Neural cell (in vitro differentiated cells): ENCODE data around the gene ENPP1. TPM values are rescaled to one million over a fixed set of nuclear protein-coding genes. Genes with fewer than 3 reads are reported as not detected.

Experiments
- H2AFZ ChIP-seq: fragments of 200-600, 300-800 bp; sonication (generic), shearing (Covaris generic); 2 replicates; pipeline ENCODE4 v1.6.0; 2014; ENCODE audit warnings: low read depth, mild to moderate bottlenecking, antibody characterized with exemption, low read length, moderate library complexity
- H3F3A ChIP-seq: fragments of 200-600 bp; shearing (Covaris generic); 2 replicates; pipeline ENCODE4 v1.6.1; 2016; ENCODE audit warnings: mild to moderate bottlenecking, moderate library complexity, mixed read lengths, antibody characterized with exemption, low read length; ENCODE audit not compliant: insufficient read depth, poor library complexity, severe bottlenecking
- H3K27ac ChIP-seq: fragments of 200-600, 300-800 bp; sonication (generic), shearing (Covaris generic); 2 replicates; pipeline ENCODE4 v1.5.1; 2014; ENCODE audit warnings: mild to moderate bottlenecking, low read length, moderate library complexity
- H3K27me3 ChIP-seq: fragments of 300-800, 200-600 bp; sonication (generic), shearing (Covaris generic); 2 replicates; pipeline ENCODE4 v1.6.0; 2014; ENCODE audit warnings: mild to moderate bottlenecking, low read depth, low read length, moderate library complexity; ENCODE audit not compliant: insufficient read depth
- H3K36me3 ChIP-seq: fragments of 300-800, 200-600 bp; sonication (generic), shearing (Covaris generic); 2 replicates; pipeline ENCODE4 v1.5.1; 2014; ENCODE audit warnings: mild to moderate bottlenecking, antibody characterized with exemption, low read length, moderate library complexity; ENCODE audit not compliant: insufficient read depth
- H3K4me2 ChIP-seq: fragments of 300-800, 200-600 bp; sonication (generic), shearing (Covaris generic); 2 replicates; pipeline ENCODE4 v1.6.0; 2014; ENCODE audit warnings: mild to moderate bottlenecking, low read length
- H3K4me3 ChIP-seq: fragments of 300-800, 200-600 bp; sonication (generic), shearing (Covaris generic); 2 replicates; pipeline ENCODE4 v1.5.1; 2014; ENCODE audit warnings: mild to moderate bottlenecking, low read length, moderate library complexity
- H3K79me2 ChIP-seq: fragments of 200-600 bp; shearing (Covaris generic); replicated peaks from 2 replicates; pipeline ENCODE4 v1.6.0; 2014; ENCODE audit warnings: mild to moderate bottlenecking, low read length, moderate library complexity; ENCODE audit not compliant: insufficient read depth
- H3K9ac ChIP-seq: fragments of 300-800, 200-600 bp; sonication (generic), shearing (Covaris generic); 2 replicates; pipeline ENCODE4 v1.6.1; 2016; ENCODE audit warnings: mild to moderate bottlenecking, low read length, mixed read lengths
- H3K9me2 ChIP-seq: fragments of 200-600 bp; shearing (Covaris generic); 2 replicates; pipeline ENCODE4 v1.6.1; 2016; ENCODE audit warnings: mild to moderate bottlenecking, low read length, mixed read lengths; ENCODE audit not compliant: insufficient read depth
- H3K9me3 ChIP-seq: fragments of 200-600, 300-800 bp; sonication (generic), shearing (Covaris generic); 2 replicates; pipeline ENCODE4 v1.6.1; 2016; ENCODE audit warnings: mild to moderate bottlenecking, mixed run types, low read length, moderate library complexity, mixed read lengths
- H4K20me1 ChIP-seq: fragments of 200-600 bp; shearing (Covaris generic); 2 replicates; pipeline ENCODE4 v1.6.1; 2016; ENCODE audit warnings: mild to moderate bottlenecking, mixed run types; ENCODE audit not compliant: insufficient read depth
- CTCF ChIP-seq: fragments of 450-650 bp; IDR thresholded peaks from 2 replicates; pipeline ENCODE4 v1.5.1; 2014; ENCODE audit warnings: antibody characterized with exemption, mild to moderate bottlenecking, moderate library complexity; ENCODE audit not compliant: poor library complexity, severe bottlenecking
- EP300 ChIP-seq: fragments of 450-650 bp; conservative IDR thresholded peaks from 2 replicates; pipeline ENCODE4 v1.6.1; 2014; ENCODE audit warnings: antibody characterized with exemption, mild to moderate bottlenecking, moderate library complexity; ENCODE audit not compliant: poor library complexity, severe bottlenecking
- EZH2 ChIP-seq: fragments of 200-600, 300-800 bp; shearing (Covaris generic), sonication (generic); IDR thresholded peaks from 2 replicates; pipeline ENCODE4 v1.6.1; 2014; ENCODE audit warnings: antibody characterized with exemption, low read length, borderline replicate concordance, mild to moderate bottlenecking; ENCODE audit not compliant: insufficient read depth, poor library complexity, severe bottlenecking
- MXI1 ChIP-seq: fragments of 450-650 bp; conservative IDR thresholded peaks from 2 replicates; pipeline ENCODE4 v1.6.1; 2014; ENCODE audit warnings: antibody characterized with exemption, mild to moderate bottlenecking; ENCODE audit not compliant: poor library complexity, severe bottlenecking
- POLR2AphosphoS5 ChIP-seq: IDR thresholded peaks from 2 replicates; pipeline ENCODE4 v1.6.1; 2012
- RAD21 ChIP-seq: fragments of 450-650 bp; conservative IDR thresholded peaks from 2 replicates; pipeline ENCODE4 v1.6.1; 2014; ENCODE audit warnings: antibody characterized with exemption, mild to moderate bottlenecking, moderate library complexity
- SMC3 ChIP-seq: fragments of 450-650 bp; conservative IDR thresholded peaks from 2 replicates; pipeline ENCODE4 v1.6.1; 2014; ENCODE audit warnings: antibody characterized with exemption, mild to moderate bottlenecking, moderate library complexity; ENCODE audit not compliant: poor library complexity
- TAF1 ChIP-seq: IDR thresholded peaks from 2 replicates; pipeline ENCODE4 v1.6.1; 2012; ENCODE audit warnings: low read depth
- polyA plus RNA-seq: library from polyadenylated mRNA; depleted of rRNA; stranded (reverse); fragments of >200 nt; gene quantifications from 2 replicates; pipeline ENCODE4 v1.2.3, GENCODE V29; 2014
- TF ChIP-seq, protein P1 (sequence below): IDR thresholded peaks from 2 replicates; pipeline ENCODE4 v1.6.1; 2012; ENCODE audit warnings: borderline replicate concordance

ENPP1 gene
- polyA plus RNA-seq, 1 donor from 2014 or later: not detected

DNA sequence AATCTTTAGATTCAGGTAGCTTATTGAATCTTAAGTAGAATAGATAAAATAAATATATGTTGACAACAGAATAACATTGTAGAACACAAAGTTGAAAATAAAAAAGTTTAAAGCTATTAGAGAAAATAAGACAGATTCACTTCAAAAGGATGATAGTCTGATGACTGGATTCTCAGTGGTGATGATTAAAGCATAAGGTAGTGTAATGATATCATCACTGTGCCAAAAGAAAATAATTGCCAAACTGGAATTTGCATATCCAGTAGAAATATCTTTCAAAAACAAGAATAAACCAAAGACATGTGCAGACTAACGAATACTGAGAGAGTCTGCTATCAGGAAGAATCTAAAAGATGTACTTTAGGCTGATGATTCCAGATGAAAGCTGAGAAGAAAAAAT lies 30.2 kb downstream of the ENPP1 start:
- no peaks in the 10 kb centered on the region for H3K9me3 ChIP-seq
- H3K79me2 ChIP-seq: no peaks in the 10 kb centered on the region
- H3K27me3 ChIP-seq: no peaks in the 10 kb centered on the region
- H2AFZ ChIP-seq: no peak overlapping the region
- TF ChIP-seq CTCF: no peak
- TF ChIP-seq RAD21: no peak
- no peak for TF ChIP-seq SMC3
- TF ChIP-seq EZH2: no peak
- no peak for TF ChIP-seq TAF1
- no peak for TF ChIP-seq EP300
- TF ChIP-seq, protein P1, sequence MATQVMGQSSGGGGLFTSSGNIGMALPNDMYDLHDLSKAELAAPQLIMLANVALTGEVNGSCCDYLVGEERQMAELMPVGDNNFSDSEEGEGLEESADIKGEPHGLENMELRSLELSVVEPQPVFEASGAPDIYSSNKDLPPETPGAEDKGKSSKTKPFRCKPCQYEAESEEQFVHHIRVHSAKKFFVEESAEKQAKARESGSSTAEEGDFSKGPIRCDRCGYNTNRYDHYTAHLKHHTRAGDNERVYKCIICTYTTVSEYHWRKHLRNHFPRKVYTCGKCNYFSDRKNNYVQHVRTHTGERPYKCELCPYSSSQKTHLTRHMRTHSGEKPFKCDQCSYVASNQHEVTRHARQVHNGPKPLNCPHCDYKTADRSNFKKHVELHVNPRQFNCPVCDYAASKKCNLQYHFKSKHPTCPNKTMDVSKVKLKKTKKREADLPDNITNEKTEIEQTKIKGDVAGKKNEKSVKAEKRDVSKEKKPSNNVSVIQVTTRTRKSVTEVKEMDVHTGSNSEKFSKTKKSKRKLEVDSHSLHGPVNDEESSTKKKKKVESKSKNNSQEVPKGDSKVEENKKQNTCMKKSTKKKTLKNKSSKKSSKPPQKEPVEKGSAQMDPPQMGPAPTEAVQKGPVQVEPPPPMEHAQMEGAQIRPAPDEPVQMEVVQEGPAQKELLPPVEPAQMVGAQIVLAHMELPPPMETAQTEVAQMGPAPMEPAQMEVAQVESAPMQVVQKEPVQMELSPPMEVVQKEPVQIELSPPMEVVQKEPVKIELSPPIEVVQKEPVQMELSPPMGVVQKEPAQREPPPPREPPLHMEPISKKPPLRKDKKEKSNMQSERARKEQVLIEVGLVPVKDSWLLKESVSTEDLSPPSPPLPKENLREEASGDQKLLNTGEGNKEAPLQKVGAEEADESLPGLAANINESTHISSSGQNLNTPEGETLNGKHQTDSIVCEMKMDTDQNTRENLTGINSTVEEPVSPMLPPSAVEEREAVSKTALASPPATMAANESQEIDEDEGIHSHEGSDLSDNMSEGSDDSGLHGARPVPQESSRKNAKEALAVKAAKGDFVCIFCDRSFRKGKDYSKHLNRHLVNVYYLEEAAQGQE: no peak
- no peak for TF ChIP-seq MXI1
- no peak for TF ChIP-seq POLR2AphosphoS5
- H3K9ac ChIP-seq: no peak overlapping the region
- no peaks in the 10 kb centered on the region for H3K36me3 ChIP-seq
- H3F3A ChIP-seq: no peaks in the 10 kb centered on the region
- no peak overlapping the region for H3K4me3 ChIP-seq
- no peak overlapping the region for H3K27ac ChIP-seq
- no peak overlapping the region for H3K4me2 ChIP-seq
- H4K20me1 ChIP-seq: no peaks in the 10 kb centered on the region
- H3K9me2 ChIP-seq: no peaks in the 10 kb centered on the region

GRCh38 chr6:131839388-131839787 lies 31.6 kb downstream of the ENPP1 start:
- TF ChIP-seq, protein P1: no peak
- Histone ChIP-seq H3K9ac (no peak overlapping the region), H3F3A (no peaks in the 10 kb centered on the region), H3K36me3 (no peaks in the 10 kb centered on the region), H3K9me3 (no peaks in the 10 kb centered on the region), H4K20me1 (no peaks in the 10 kb centered on the region), H3K27ac (no peak overlapping the region), H3K27me3 (no peaks in the 10 kb centered on the region), H3K4me3 (no peak overlapping the region), H3K9me2 (no peaks in the 10 kb centered on the region), H3K4me2 (no peak overlapping the region), H3K79me2 (no peaks in the 10 kb centered on the region), H2AFZ (no peak overlapping the region)
